AG08396 (cell line): ENCODE data around the gene TMEM223.
"Not testable (repeated sequence)": the region's sequence is repeated elsewhere in the genome, so short reads cannot be mapped to it uniquely, and the experiment has no call there.

Experiments used
- DNase-seq: peaks from one replicate; pipeline ENCODE4 v3.0.0; 2012; ENCODE audit warnings: low spot score, mixed read lengths

TMEM223 gene

GRCh38 chr11:62791501-62792201, at the start of gene TMEM223:
TSS of gene TMEM223 (minus strand) at chr11:62792006. CDS start at chr11:62791994, 12 bp downstream.
- peak; percentile 92 for DNase-seq

- peak; percentile 24 for DNase-seq
These were observed 49.0 kb upstream of the TMEM223 start for GRCh38 chr11:62840721-62841360.

GRCh38 chr11:62839050-62839945, 47.5 kb upstream of the TMEM223 start, which contains the start of gene WDR74:
TSS of gene WDR74 (minus strand) at chr11:62839590. CDS start at chr11:62839570, 20 bp downstream.
- peak; percentile 86 for DNase-seq

GRCh38 chr11:62835336-62835735, 43.5 kb upstream of the TMEM223 start:
- no peak for DNase-seq

- peak; percentile 28 for DNase-seq
These were observed 40.8 kb upstream of the TMEM223 start, which contains the start of gene TEX54 for GRCh38 chr11:62832336-62833234. TSS of gene TEX54 (minus strand) at chr11:62832841.

GRCh38 chr11:62831520-62832335, 39.9 kb upstream of the TMEM223 start, which contains the start of gene STX5:
TSS of gene STX5 (minus strand) at chr11:62832051. CDS start at chr11:62831243, 808 bp downstream.
- DNase-seq, result peak; percentile 96

GRCh38 chr11:62830904-62831519, 39.2 kb upstream of the TMEM223 start:
- no peak for DNase-seq

GRCh38 chr11:62828130-62828529, 36.3 kb upstream of the TMEM223 start:
- DNase-seq, result not testable (repeated sequence)

- DNase-seq, result no peak
These were observed 31.9 kb upstream of the TMEM223 start for GRCh38 chr11:62823677-62824076.

GRCh38 chr11:62817129-62817528, 25.3 kb upstream of the TMEM223 start:
- DNase-seq, result no peak

GRCh38 chr11:62816557-62816956, 24.8 kb upstream of the TMEM223 start:
- no peak for DNase-seq

- no peak for DNase-seq
These were observed 19.9 kb upstream of the TMEM223 start for GRCh38 chr11:62811659-62812058.

- no peak for DNase-seq
These were observed 18.9 kb upstream of the TMEM223 start for GRCh38 chr11:62810748-62811147.

- DNase-seq, result peak; percentile 41
These were observed 14.9 kb upstream of the TMEM223 start for GRCh38 chr11:62806611-62807121.

- DNase-seq, result no peak
These were observed 14.2 kb upstream of the TMEM223 start for GRCh38 chr11:62805961-62806441.

GRCh38 chr11:62805076-62805892, 13.5 kb upstream of the TMEM223 start, which contains the start of gene NXF1:
TSS of gene NXF1 (minus strand) at chr11:62805440. CDS start at chr11:62805356, 84 bp downstream.
- DNase-seq, result peak; percentile 99

GRCh38 chr11:62804310-62805075, 12.7 kb upstream of the TMEM223 start:
- no peak for DNase-seq

- no peak for DNase-seq
These were observed 9.3 kb upstream of the TMEM223 start for GRCh38 chr11:62801071-62801470.
